Naive thymus-derived CD4-positive, alpha-beta T cell (primary cell): ENCODE results near the gene TECPR1. TPM values are rescaled to one million over a fixed set of nuclear protein-coding genes. Genes with fewer than 3 reads are reported as not detected.
A peak's percentile ranks its signal among the peaks of the same experiment; 100 is the strongest.

Source experiments
- ATAC-seq: fragments of 150-1000 bp; cut with Tn5 transposase; 2 replicates; pipeline ENCODE4 v1.10.0; 2021; ENCODE audit warnings: mild to moderate bottlenecking, moderate library complexity
- CTCF ChIA-PET: fragments of 350-600 bp; sonication (Branson Sonifier 250); formaldehyde crosslinking; loops from one replicate; lab custom pipeline; 2021; ENCODE audit warnings: antibody characterized with exemption; lab: Charles Lee
- POLR2A ChIA-PET: fragments of 350-600 bp; sonication (Branson Sonifier 250); formaldehyde crosslinking; loops from one replicate; lab custom pipeline; 2021; ENCODE audit warnings: antibody characterized with exemption, inconsistent platforms; lab: Charles Lee
- DNase-seq, 9 donors: peaks; one replicate each; pipeline versions ENCODE4 v3.0.0 to v3.0.0-alpha.2; 2020 to 2022; ENCODE audit warnings: mixed read lengths in 1 of 9
- H3K27ac ChIP-seq: one replicate; pipeline ENCODE4 v1.7.0; 2013; ENCODE audit warnings: mild to moderate bottlenecking, low read depth, low read length, moderate library complexity
- H3K27me3 ChIP-seq, 2 donors: one replicate each; pipeline ENCODE4 v1.7.0; 2013; ENCODE audit warnings: low read length in 2 of 2, mild to moderate bottlenecking in 2 of 2, moderate library complexity in 2 of 2; ENCODE audit not compliant: control insufficient read depth in 2 of 2, insufficient read depth in 2 of 2
- H3K36me3 ChIP-seq, 3 experiments: 1 replicate in 2 of 3; 2 replicates in 1 of 3; pipeline ENCODE4 v1.7.0; 2013; ENCODE audit warnings: low read length in 3 of 3, mild to moderate bottlenecking in 3 of 3, moderate library complexity in 1 of 3; ENCODE audit not compliant: insufficient read depth in 3 of 3, control insufficient read depth in 2 of 3
- H3K4me1 ChIP-seq, 2 donors: one replicate each; pipeline ENCODE4 v1.7.0; 2013; ENCODE audit warnings: low read length in 2 of 2, mild to moderate bottlenecking in 2 of 2, moderate library complexity in 1 of 2; ENCODE audit not compliant: control insufficient read depth in 2 of 2, insufficient read depth in 2 of 2
- H3K4me3 ChIP-seq: 2 replicates; pipeline ENCODE4 v1.7.0; 2013; ENCODE audit warnings: mild to moderate bottlenecking, low read length
- H3K9me3 ChIP-seq, 3 experiments: 1 replicate in 2 of 3; 2 replicates in 1 of 3; pipeline ENCODE4 v1.7.0; 2013; ENCODE audit warnings: low read length in 3 of 3; ENCODE audit not compliant: control insufficient read depth in 2 of 3
- H3K27ac Mint-ChIP-seq, 9 donors: one replicate each; pipeline ENCODE4 v1.8.0; 2020 to 2022; ENCODE audit warnings: mixed read lengths in 9 of 9, mild to moderate bottlenecking in 8 of 9, moderate library complexity in 5 of 9, inconsistent platforms in 2 of 9
- H3K27me3 Mint-ChIP-seq, 5 donors: one replicate each; pipeline ENCODE4 v1.8.0; 2021 to 2022; ENCODE audit warnings: mixed read lengths in 5 of 5, mild to moderate bottlenecking in 1 of 5
- H3K36me3 Mint-ChIP-seq, 5 donors: one replicate each; pipeline ENCODE4 v1.8.0; 2020 to 2022; ENCODE audit warnings: mixed read lengths in 5 of 5, mild to moderate bottlenecking in 3 of 5, inconsistent platforms in 1 of 5
- H3K4me1 Mint-ChIP-seq, 7 donors: one replicate each; pipeline ENCODE4 v1.8.0; 2020 to 2022; ENCODE audit warnings: mixed read lengths in 7 of 7, mild to moderate bottlenecking in 3 of 7, inconsistent platforms in 1 of 7
- H3K4me3 Mint-ChIP-seq, 10 donors: one replicate each; pipeline ENCODE4 v1.8.0; 2020 to 2022; ENCODE audit warnings: mild to moderate bottlenecking in 10 of 10, mixed read lengths in 10 of 10, moderate library complexity in 6 of 10, inconsistent platforms in 2 of 10
- H3K9me3 Mint-ChIP-seq, 11 donors: one replicate each; pipeline ENCODE4 v1.8.0; 2020 to 2022; ENCODE audit warnings: mixed read lengths in 11 of 11, mild to moderate bottlenecking in 4 of 11, inconsistent platforms in 1 of 11, moderate library complexity in 1 of 11
- intact Hi-C, 2 donors: fragments of 100-400 bp; cut with micrococcal nuclease; formaldehyde crosslinking; loops; one replicate each; pipeline ENCODE4 v1.15.1; 2023
- polyA plus RNA-seq, 2 donors: library from polyadenylated mRNA; unstranded; fragments of 300-500 nt; fragmentation: Illumina TruSeq; gene quantifications; one replicate each; pipeline ENCODE4 v1.2.3, GENCODE V29; 2021
- total RNA-seq, 6 experiments: library from RNA in 5 of 6; stranded (reverse) in 5 of 6; gene quantifications; 1 replicate in 5 of 6; 2 replicates in 1 of 6; pipeline ENCODE4 v1.2.3 and lab custom pipeline; 2021 to 2026

Gene TECPR1
- total and polyA plus RNA-seq, 7 experiments from 2014 or later = 21.0 to 203 (median 119) TPM

- ChIA-PET CTCF (interaction anchor here (1.2 kb wide), 1 partner anchor 37 kb away, joined by 4 read pairs; no protein-coding TSS in a partner anchor), POLR2A (interaction anchor here (0.9 to 1.4 kb wide), 3 partner anchors 10 to 39 kb away, joined by 3 to 7 read pairs (median 3); no protein-coding TSS in a partner anchor)
- Mint-ChIP-seq H3K27ac (peak overlapping the region in 5 of 9 donors; percentile 9 to 81 (median 43)), H3K9me3 (no peaks in the 10 kb centered on the region), H3K27me3 (no peaks in the 10 kb centered on the region), H3K4me1 (peaks cover 0 to 20% (median 6%) of the 10 kb centered on the region in 7 donors), H3K36me3 (peaks cover 3 to 27% (median 11%) of the 10 kb centered on the region in 5 donors), H3K4me3 (no peak overlapping the region)
- Histone ChIP-seq H3K9me3 (no peaks in the 10 kb centered on the region), H3K36me3 (peaks cover 0 to 94% (median 14%) of the 10 kb centered on the region in 3 experiments), H3K4me1 (peaks cover 0 to 8% of the 10 kb centered on the region in 2 donors), H3K4me3 (no peak overlapping the region), H3K27me3 (no peaks in the 10 kb centered on the region), H3K27ac (no peak overlapping the region)
- ATAC-seq = peak; percentile 56
- DNase-seq = peak in 4 of 9 donors; percentile 17 to 30 (median 26)
- intact Hi-C loops = loop anchor here in 1 of 2 donors (1.0 kb wide), 1 partner anchor 10 kb away; no protein-coding TSS in a partner anchor
Observed at GRCh38 chr7:98240961-98241673, 10.9 kb downstream of the TECPR1 start.

GRCh38 chr7:98238976-98239375 is 13.1 kb downstream of the TECPR1 start:
- H3K9me3 Mint-ChIP-seq = no peaks in the 10 kb centered on the region
- intact Hi-C loops = no loop called here
- no peaks in the 10 kb centered on the region for H3K9me3 ChIP-seq
- peaks cover 3 to 32% (median 11%) of the 10 kb centered on the region in 5 donors for H3K36me3 Mint-ChIP-seq
- peaks cover 0 to 9% (median 4%) of the 10 kb centered on the region in 7 donors for H3K4me1 Mint-ChIP-seq
- no peak overlapping the region for H3K4me3 ChIP-seq
- no peaks in the 10 kb centered on the region for H3K27me3 ChIP-seq
- no peak overlapping the region for H3K27ac Mint-ChIP-seq
- H3K36me3 ChIP-seq = peaks cover 0 to 85% (median 19%) of the 10 kb centered on the region in 3 experiments
- no peaks in the 10 kb centered on the region for H3K27me3 Mint-ChIP-seq
- ChIA-PET CTCF (no interaction called here), POLR2A (interaction anchor here (0.6 to 1.0 kb wide), 2 partner anchors 21 to 1121 kb away, joined by 3 to 4 read pairs; no protein-coding TSS in a partner anchor)
- no peak overlapping the region for H3K4me3 Mint-ChIP-seq
- no peak for ATAC-seq
- H3K4me1 ChIP-seq = no peaks in the 10 kb centered on the region
- no peak for DNase-seq
- no peak overlapping the region for H3K27ac ChIP-seq

GRCh38 chr7:98238076-98238475 is 14.0 kb downstream of the TECPR1 start:
- Mint-ChIP-seq H3K4me1 (peaks cover 0 to 9% (median 4%) of the 10 kb centered on the region in 7 donors), H3K4me3 (no peak overlapping the region), H3K9me3 (no peaks in the 10 kb centered on the region), H3K27ac (no peak overlapping the region), H3K36me3 (peaks cover 3 to 35% (median 11%) of the 10 kb centered on the region in 5 donors), H3K27me3 (no peaks in the 10 kb centered on the region)
- no peaks in the 10 kb centered on the region for H3K9me3 ChIP-seq
- ATAC-seq = no peak
- H3K36me3 ChIP-seq = peaks cover 0 to 85% (median 17%) of the 10 kb centered on the region in 3 experiments
- no peak overlapping the region for H3K27ac ChIP-seq
- no peak overlapping the region for H3K4me3 ChIP-seq
- POLR2A ChIA-PET = no interaction called here
- CTCF ChIA-PET = no interaction called here
- DNase-seq = no peak
- intact Hi-C loops = no loop called here
- no peaks in the 10 kb centered on the region for H3K4me1 ChIP-seq
- H3K27me3 ChIP-seq = no peaks in the 10 kb centered on the region

- Histone ChIP-seq H3K4me1 (no peaks in the 10 kb centered on the region), H3K9me3 (no peaks in the 10 kb centered on the region), H3K36me3 (peaks cover 0 to 90% (median 17%) of the 10 kb centered on the region in 3 experiments), H3K4me3 (no peak overlapping the region), H3K27ac (no peak overlapping the region), H3K27me3 (no peaks in the 10 kb centered on the region)
- H3K36me3 Mint-ChIP-seq = peaks cover 3 to 35% (median 9%) of the 10 kb centered on the region in 5 donors
- H3K9me3 Mint-ChIP-seq = no peaks in the 10 kb centered on the region
- H3K4me3 Mint-ChIP-seq = no peak overlapping the region
- H3K4me1 Mint-ChIP-seq = peaks cover 0 to 7% (median 4%) of the 10 kb centered on the region in 7 donors
- ChIA-PET CTCF (no interaction called here), POLR2A (interaction anchor here (4.3 kb wide), 1 partner anchor 14 kb away, joined by 22 read pairs; no protein-coding TSS in a partner anchor)
- no peaks in the 10 kb centered on the region for H3K27me3 Mint-ChIP-seq
- DNase-seq (no peak), ATAC-seq (no peak)
- intact Hi-C loops = no loop called here
- no peak overlapping the region for H3K27ac Mint-ChIP-seq
Observed at GRCh38 chr7:98236355-98237185, 15.5 kb downstream of the TECPR1 start.

- H3K27me3 Mint-ChIP-seq = no peaks in the 10 kb centered on the region
- Histone ChIP-seq H3K36me3 (peaks cover 0 to 90% (median 15%) of the 10 kb centered on the region in 3 experiments), H3K4me1 (no peaks in the 10 kb centered on the region), H3K27me3 (no peaks in the 10 kb centered on the region), H3K9me3 (no peaks in the 10 kb centered on the region), H3K27ac (no peak overlapping the region), H3K4me3 (no peak overlapping the region)
- H3K4me3 Mint-ChIP-seq = no peak overlapping the region
- ATAC-seq (no peak), DNase-seq (no peak)
- no peak overlapping the region for H3K27ac Mint-ChIP-seq
- H3K9me3 Mint-ChIP-seq = no peaks in the 10 kb centered on the region
- ChIA-PET POLR2A (interaction anchor here (1.1 to 4.3 kb wide), 2 partner anchors 12 to 15 kb away, joined by 3 to 22 read pairs; no protein-coding TSS in a partner anchor), CTCF (no interaction called here)
- peaks cover 0 to 4% (median 0%) of the 10 kb centered on the region in 7 donors for H3K4me1 Mint-ChIP-seq
- peaks cover 3 to 31% (median 9%) of the 10 kb centered on the region in 5 donors for H3K36me3 Mint-ChIP-seq
- intact Hi-C loops = no loop called here
Observed at GRCh38 chr7:98235901-98236300, 16.1 kb downstream of the TECPR1 start.

GRCh38 chr7:98234429-98235147 is 17.4 kb downstream of the TECPR1 start:
- ATAC-seq (no peak), DNase-seq (no peak)
- H3K36me3 ChIP-seq = peaks cover 0 to 90% (median 15%) of the 10 kb centered on the region in 3 experiments
- peaks cover 0 to 4% (median 0%) of the 10 kb centered on the region in 7 donors for H3K4me1 Mint-ChIP-seq
- intact Hi-C loops = no loop called here
- H3K27me3 Mint-ChIP-seq = no peaks in the 10 kb centered on the region
- no peaks in the 10 kb centered on the region for H3K9me3 ChIP-seq
- H3K27ac Mint-ChIP-seq = peak overlapping the region in 2 of 9 donors; percentile 22 to 61
- peaks cover 3 to 27% (median 6%) of the 10 kb centered on the region in 5 donors for H3K36me3 Mint-ChIP-seq
- H3K27me3 ChIP-seq = no peaks in the 10 kb centered on the region
- H3K4me3 ChIP-seq = no peak overlapping the region
- H3K4me3 Mint-ChIP-seq = no peak overlapping the region
- POLR2A ChIA-PET = interaction anchor here (1.1 to 4.3 kb wide), 3 partner anchors 11 to 16 kb away, joined by 3 to 22 read pairs (median 3); no protein-coding TSS in a partner anchor
- CTCF ChIA-PET = no interaction called here
- no peaks in the 10 kb centered on the region for H3K4me1 ChIP-seq
- no peak overlapping the region for H3K27ac ChIP-seq
- H3K9me3 Mint-ChIP-seq = no peaks in the 10 kb centered on the region
